ENCODE results near the gene MFSD2A. TPM values are rescaled to one million over a fixed set of nuclear protein-coding genes. Genes with fewer than 3 reads are reported as not detected.

The MFSD2A gene
- total and polyA plus RNA-seq, 10 of the 15 experiments (the other 5 are each of a cell fraction or from before 2014, with no cell fraction given): 0.84 to 30.1 (median 15.2) TPM

DNA sequence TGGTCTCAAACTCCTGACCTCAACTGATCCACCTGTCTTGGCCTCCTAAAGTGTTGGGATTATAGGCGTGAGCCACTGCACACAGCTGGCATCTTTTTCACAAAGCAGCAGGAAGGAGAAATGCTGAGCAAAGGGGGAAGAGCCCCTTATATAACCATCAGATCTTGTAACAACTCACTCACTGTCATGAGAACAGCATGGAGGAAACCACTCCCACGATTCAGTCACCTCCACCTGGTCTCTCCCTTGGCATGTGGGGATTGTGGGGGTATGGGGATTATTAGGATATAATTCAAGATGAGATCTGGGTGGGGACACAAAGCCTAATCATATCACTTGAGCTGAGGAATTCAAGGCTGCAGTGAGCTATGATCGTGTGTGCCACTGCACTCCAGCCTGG, 3.0 kb upstream of the MFSD2A start:
- Histone ChIP-seq H3K4me2 (ENCODE audit: control insufficient read depth, insufficient read depth) (no peak overlapping the region), H3K36me3 (ENCODE audit: control insufficient read depth in 2 of 2, insufficient read depth in 2 of 2, low read length in 1 of 2) (no peaks in the 10 kb centered on the region), H4K20me1 (ENCODE audit: control insufficient read depth, insufficient read depth) (no peaks in the 10 kb centered on the region), H3K9ac (ENCODE audit: control insufficient read depth, insufficient read depth, low read length) (no peak overlapping the region), H3K79me2 (ENCODE audit: control insufficient read depth, insufficient read depth, low read length) (peaks cover 15% of the 10 kb centered on the region), H2AFZ (ENCODE audit: control insufficient read depth, low read depth, low read length) (no peak overlapping the region), H3K4me3 (no peak overlapping the region), H3K4me1 (ENCODE audit: control insufficient read depth, insufficient read depth, low read length) (peaks cover 3% of the 10 kb centered on the region), H3K9me3 (replicated peaks; ENCODE audit: control insufficient read depth, insufficient read depth, low read length) (no peaks in the 10 kb centered on the region; the same call in 2 of the 3 replicates), H3K27ac (ENCODE audit: control insufficient read depth, insufficient read depth) (no peak overlapping the region), H3K27me3 (replicated peaks in 1 of 2; ENCODE audit: control insufficient read depth in 2 of 2, insufficient read depth in 2 of 2, low read length in 1 of 2) (no peaks in the 10 kb centered on the region)
- BruUV-seq (replicated peaks): no TSS peak
- in situ Hi-C loops (cut with MboI): no loop called here
- WGBS (ENCODE audit: insufficient coverage, insufficient replicate concordance, low lambda C conversion rate, missing lambda C conversion rate): 74% methylated on average over 3 of the region's 3 CpGs
- CTCF ChIA-PET: interaction anchor here (0.6 to 2.5 kb wide), 5 partner anchors 8 to 70 kb away, joined by 3 to 13 read pairs (median 3); no protein-coding TSS in a partner anchor
- no peak for DNase-seq (ENCODE audit: low read depth, low spot score)
- POLR2A ChIA-PET: no interaction called here
- no peak for ATAC-seq
- RAD21 ChIA-PET (ENCODE audit: unreplicated experiment): no interaction called here
- TF ChIP-seq ZNF207 (IDR thresholded peaks at IDR 0.05; ENCODE audit: borderline replicate concordance) (no peak), EZH2 (IDR thresholded peaks at IDR 0.05; ENCODE audit: borderline replicate concordance, control insufficient read depth, low read depth, low read length) (no peak), STAT1 (conservative IDR thresholded peaks at IDR 0.05) (no peak), TCF12 (IDR thresholded peaks at IDR 0.05; ENCODE audit: low read depth, low read length) (no peak), CHD1 (IDR thresholded peaks at IDR 0.05; ENCODE audit: low read depth, low read length) (no peak), MEF2B (IDR thresholded peaks at IDR 0.05; ENCODE audit: partially characterized antibody, poor library complexity, severe bottlenecking) (no peak), SMAD1 (IDR thresholded peaks at IDR 0.05; ENCODE audit: low read depth, partially characterized antibody) (no peak), MXI1 (IDR thresholded peaks at IDR 0.05; ENCODE audit: low read depth, low read length) (no peak), PAX5 (IDR thresholded peaks at IDR 0.05; ENCODE audit: borderline replicate concordance, low read depth, low read length) (no peak), BHLHE40 (IDR thresholded peaks at IDR 0.05; ENCODE audit: borderline replicate concordance in 1 of 2, low read depth in 2 of 2, low read length in 1 of 2) (no peak), IKZF2 (IDR thresholded peaks at IDR 0.05) (no peak)
- TF ChIP-seq, protein P1, sequence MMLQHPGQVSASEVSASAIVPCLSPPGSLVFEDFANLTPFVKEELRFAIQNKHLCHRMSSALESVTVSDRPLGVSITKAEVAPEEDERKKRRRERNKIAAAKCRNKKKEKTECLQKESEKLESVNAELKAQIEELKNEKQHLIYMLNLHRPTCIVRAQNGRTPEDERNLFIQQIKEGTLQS (IDR thresholded peaks at IDR 0.05; ENCODE audit: borderline replicate concordance, extremely low read depth, low read depth, low read length): no peak
- TF ChIP-seq, protein P2, sequence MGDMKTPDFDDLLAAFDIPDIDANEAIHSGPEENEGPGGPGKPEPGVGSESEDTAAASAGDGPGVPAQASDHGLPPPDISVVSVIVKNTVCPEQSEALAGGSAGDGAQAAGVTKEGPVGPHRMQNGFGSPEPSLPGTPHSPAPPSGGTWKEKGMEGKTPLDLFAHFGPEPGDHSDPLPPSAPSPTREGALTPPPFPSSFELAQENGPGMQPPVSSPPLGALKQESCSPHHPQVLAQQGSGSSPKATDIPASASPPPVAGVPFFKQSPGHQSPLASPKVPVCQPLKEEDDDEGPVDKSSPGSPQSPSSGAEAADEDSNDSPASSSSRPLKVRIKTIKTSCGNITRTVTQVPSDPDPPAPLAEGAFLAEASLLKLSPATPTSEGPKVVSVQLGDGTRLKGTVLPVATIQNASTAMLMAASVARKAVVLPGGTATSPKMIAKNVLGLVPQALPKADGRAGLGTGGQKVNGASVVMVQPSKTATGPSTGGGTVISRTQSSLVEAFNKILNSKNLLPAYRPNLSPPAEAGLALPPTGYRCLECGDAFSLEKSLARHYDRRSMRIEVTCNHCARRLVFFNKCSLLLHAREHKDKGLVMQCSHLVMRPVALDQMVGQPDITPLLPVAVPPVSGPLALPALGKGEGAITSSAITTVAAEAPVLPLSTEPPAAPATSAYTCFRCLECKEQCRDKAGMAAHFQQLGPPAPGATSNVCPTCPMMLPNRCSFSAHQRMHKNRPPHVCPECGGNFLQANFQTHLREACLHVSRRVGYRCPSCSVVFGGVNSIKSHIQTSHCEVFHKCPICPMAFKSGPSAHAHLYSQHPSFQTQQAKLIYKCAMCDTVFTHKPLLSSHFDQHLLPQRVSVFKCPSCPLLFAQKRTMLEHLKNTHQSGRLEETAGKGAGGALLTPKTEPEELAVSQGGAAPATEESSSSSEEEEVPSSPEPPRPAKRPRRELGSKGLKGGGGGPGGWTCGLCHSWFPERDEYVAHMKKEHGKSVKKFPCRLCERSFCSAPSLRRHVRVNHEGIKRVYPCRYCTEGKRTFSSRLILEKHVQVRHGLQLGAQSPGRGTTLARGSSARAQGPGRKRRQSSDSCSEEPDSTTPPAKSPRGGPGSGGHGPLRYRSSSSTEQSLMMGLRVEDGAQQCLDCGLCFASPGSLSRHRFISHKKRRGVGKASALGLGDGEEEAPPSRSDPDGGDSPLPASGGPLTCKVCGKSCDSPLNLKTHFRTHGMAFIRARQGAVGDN (IDR thresholded peaks at IDR 0.05): no peak
- TF ChIP-seq, protein P3, sequence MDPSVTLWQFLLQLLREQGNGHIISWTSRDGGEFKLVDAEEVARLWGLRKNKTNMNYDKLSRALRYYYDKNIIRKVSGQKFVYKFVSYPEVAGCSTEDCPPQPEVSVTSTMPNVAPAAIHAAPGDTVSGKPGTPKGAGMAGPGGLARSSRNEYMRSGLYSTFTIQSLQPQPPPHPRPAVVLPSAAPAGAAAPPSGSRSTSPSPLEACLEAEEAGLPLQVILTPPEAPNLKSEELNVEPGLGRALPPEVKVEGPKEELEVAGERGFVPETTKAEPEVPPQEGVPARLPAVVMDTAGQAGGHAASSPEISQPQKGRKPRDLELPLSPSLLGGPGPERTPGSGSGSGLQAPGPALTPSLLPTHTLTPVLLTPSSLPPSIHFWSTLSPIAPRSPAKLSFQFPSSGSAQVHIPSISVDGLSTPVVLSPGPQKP (IDR thresholded peaks at IDR 0.05; ENCODE audit: low read depth, low read length): no peak
- TF ChIP-seq, protein P4, sequence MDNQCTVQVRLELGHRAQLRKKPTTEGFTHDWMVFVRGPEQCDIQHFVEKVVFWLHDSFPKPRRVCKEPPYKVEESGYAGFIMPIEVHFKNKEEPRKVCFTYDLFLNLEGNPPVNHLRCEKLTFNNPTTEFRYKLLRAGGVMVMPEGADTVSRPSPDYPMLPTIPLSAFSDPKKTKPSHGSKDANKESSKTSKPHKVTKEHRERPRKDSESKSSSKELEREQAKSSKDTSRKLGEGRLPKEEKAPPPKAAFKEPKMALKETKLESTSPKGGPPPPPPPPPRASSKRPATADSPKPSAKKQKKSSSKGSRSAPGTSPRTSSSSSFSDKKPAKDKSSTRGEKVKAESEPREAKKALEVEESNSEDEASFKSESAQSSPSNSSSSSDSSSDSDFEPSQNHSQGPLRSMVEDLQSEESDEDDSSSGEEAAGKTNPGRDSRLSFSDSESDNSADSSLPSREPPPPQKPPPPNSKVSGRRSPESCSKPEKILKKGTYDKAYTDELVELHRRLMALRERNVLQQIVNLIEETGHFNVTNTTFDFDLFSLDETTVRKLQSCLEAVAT (IDR thresholded peaks at IDR 0.05): no peak
- intact Hi-C loops (cut with micrococcal nuclease; ENCODE audit: unreplicated experiment): no loop called here
- FAIRE-seq: no peak
- SMC1A ChIA-PET (ENCODE audit: uncharacterized antibody, unreplicated experiment): interaction anchor here (1.4 kb wide), 1 partner anchor 192 kb away, joined by 4 read pairs; no protein-coding TSS in a partner anchor

Data from GM12878 (cell line).